ENCODE measurements around the gene IL1RAP.
A peak's percentile ranks its signal among the peaks of the same experiment; 100 is the strongest.

IL1RAP gene

DNA sequence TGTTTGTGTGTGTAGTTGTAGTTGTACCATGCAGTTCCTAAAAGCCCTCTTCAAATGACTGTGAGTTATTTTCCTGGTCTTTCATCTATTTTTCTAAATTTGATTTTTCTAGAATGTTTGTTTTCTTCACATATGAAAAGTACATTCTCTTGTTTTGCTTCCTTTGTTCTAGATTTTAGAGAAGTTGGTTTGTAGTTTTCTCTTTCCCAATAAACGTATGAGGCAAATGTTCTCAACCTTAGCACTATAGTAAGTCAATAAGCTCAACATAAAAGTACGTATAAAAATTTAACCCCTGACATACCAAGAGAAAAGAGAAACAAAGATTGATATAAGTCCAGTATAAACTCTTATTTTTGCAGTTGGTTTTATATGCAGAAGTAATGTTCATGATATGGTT lies 74.7 kb downstream of the IL1RAP start:
- Histone ChIP-seq H3K4me1 (ENCODE audit: control insufficient read depth in 1 of 2, insufficient read depth in 1 of 2, low read depth in 1 of 2, low read length in 1 of 2) (peaks cover 35 to 37% of the 10 kb centered on the region in 2 experiments), H3K4me3 (ENCODE audit: low read depth in 1 of 2, low read length in 1 of 2) (no peak overlapping the region), H3K27ac (peak overlapping the region; percentile 64), H3K9me3 (no peaks in the 10 kb centered on the region), H3K27me3 (no peaks in the 10 kb centered on the region), H3K36me3 (no peaks in the 10 kb centered on the region)
- TF ChIP-seq, protein P1, sequence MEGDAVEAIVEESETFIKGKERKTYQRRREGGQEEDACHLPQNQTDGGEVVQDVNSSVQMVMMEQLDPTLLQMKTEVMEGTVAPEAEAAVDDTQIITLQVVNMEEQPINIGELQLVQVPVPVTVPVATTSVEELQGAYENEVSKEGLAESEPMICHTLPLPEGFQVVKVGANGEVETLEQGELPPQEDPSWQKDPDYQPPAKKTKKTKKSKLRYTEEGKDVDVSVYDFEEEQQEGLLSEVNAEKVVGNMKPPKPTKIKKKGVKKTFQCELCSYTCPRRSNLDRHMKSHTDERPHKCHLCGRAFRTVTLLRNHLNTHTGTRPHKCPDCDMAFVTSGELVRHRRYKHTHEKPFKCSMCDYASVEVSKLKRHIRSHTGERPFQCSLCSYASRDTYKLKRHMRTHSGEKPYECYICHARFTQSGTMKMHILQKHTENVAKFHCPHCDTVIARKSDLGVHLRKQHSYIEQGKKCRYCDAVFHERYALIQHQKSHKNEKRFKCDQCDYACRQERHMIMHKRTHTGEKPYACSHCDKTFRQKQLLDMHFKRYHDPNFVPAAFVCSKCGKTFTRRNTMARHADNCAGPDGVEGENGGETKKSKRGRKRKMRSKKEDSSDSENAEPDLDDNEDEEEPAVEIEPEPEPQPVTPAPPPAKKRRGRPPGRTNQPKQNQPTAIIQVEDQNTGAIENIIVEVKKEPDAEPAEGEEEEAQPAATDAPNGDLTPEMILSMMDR (IDR thresholded peaks at IDR 0.05): no peak

DNA sequence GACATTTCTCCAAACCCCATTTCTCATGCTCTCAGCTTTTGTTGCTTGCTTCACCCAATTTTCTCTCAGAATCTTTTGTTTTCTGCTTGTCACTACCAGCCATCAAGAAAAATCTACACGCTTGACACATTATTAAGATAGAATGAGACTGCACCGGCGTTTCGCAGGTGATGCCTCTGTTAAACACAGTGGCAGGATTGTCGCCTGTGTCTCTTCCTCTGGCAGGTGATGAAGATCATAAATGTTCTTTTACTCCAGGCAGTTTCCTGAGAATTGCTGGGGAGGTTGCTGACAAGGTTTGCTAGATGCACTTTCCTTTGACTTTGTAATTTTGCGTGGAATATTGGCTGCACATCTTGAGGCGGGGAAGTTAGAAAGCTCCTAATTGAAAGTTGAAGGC lies 75.4 kb downstream of the IL1RAP start:
- Histone ChIP-seq H3K36me3 (no peaks in the 10 kb centered on the region), H3K4me3 (ENCODE audit: low read depth in 1 of 2, low read length in 1 of 2) (no peak overlapping the region), H3K27ac (peak overlapping the region; percentile 64), H3K9me3 (no peaks in the 10 kb centered on the region), H3K27me3 (no peaks in the 10 kb centered on the region), H3K4me1 (ENCODE audit: control insufficient read depth in 1 of 2, insufficient read depth in 1 of 2, low read depth in 1 of 2, low read length in 1 of 2) (peaks cover 35 to 37% of the 10 kb centered on the region in 2 experiments)
- TF ChIP-seq, protein P1 (IDR thresholded peaks at IDR 0.05): no peak

DNA sequence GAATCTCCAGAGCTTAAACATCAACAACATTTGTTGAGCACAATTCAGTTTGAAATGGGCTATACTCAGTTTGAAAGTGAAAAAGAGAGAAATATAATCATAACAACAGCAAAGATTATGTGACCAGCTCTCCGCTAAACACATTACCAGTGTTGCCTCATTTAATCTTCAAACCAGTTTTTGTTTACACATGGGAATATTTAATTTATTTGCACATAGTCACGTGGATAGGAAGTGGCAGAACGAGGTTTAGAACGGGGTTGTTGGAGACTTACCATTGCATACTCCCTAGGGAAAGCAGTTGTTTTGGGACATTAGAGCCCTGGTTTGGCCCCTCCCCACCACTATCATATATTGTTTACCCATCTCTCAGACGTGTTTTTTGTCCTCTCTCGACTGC lies 77.2 kb downstream of the IL1RAP start:
- Histone ChIP-seq H3K4me3 (ENCODE audit: low read depth in 1 of 2, low read length in 1 of 2) (no peak overlapping the region), H3K4me1 (ENCODE audit: control insufficient read depth in 1 of 2, insufficient read depth in 1 of 2, low read depth in 1 of 2, low read length in 1 of 2) (peaks cover 27 to 35% of the 10 kb centered on the region in 2 experiments), H3K36me3 (no peaks in the 10 kb centered on the region), H3K27me3 (no peaks in the 10 kb centered on the region), H3K27ac (no peak overlapping the region), H3K9me3 (no peaks in the 10 kb centered on the region)
- TF ChIP-seq, protein P1 (IDR thresholded peaks at IDR 0.05): no peak

DNA sequence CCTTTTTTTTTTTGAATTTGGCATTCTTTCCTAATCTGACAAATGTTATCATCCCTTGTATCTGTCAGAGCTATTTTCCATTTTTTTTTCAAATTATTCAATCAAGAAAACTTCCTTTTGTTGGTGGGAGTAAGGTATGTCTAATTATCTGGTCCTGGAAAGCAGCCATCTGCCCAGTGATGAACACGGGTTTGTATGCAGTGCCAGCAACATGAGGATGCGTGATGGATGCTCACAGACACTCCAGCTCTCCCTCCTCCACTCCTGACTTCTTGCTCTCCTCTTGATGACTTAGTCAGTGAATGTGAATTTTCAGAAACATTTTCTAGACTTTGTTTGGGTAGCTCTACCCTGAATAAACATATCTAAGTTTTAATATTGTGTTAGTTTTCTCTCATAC lies 79.2 kb downstream of the IL1RAP start:
- H3K4me3 ChIP-seq (ENCODE audit: low read depth in 1 of 2, low read length in 1 of 2): no peak overlapping the region
- no peaks in the 10 kb centered on the region for H3K36me3 ChIP-seq
- H3K4me1 ChIP-seq (ENCODE audit: control insufficient read depth in 1 of 2, insufficient read depth in 1 of 2, low read depth in 1 of 2, low read length in 1 of 2): peaks cover 18 to 19% of the 10 kb centered on the region in 2 experiments
- H3K9me3 ChIP-seq: no peaks in the 10 kb centered on the region
- H3K27ac ChIP-seq: no peak overlapping the region
- TF ChIP-seq, protein P1 (IDR thresholded peaks at IDR 0.05): no peak
- no peaks in the 10 kb centered on the region for H3K27me3 ChIP-seq

DNA sequence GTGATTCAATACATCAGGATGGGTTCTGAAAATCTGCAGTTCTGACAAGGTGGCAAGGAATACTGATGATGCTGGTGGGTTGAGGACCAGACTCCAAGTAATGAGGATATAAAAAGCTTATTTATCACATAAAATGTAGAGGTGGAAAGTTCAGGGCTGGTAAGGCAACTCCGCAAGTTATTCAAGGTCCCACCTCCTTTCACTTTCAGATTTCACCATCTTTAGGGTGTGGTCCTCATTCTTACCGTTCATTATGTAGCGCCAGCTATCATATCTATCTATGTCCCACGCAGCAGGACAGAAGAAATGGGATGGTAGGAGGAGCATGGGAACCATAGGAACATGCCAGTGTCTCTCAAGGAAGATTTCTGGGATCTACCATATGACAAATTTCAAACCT lies 80.3 kb downstream of the IL1RAP start:
- Histone ChIP-seq H3K27ac (no peak overlapping the region), H3K4me1 (ENCODE audit: control insufficient read depth in 1 of 2, insufficient read depth in 1 of 2, low read depth in 1 of 2, low read length in 1 of 2) (peaks cover 8% of the 10 kb centered on the region in 2 experiments), H3K27me3 (no peaks in the 10 kb centered on the region), H3K9me3 (no peaks in the 10 kb centered on the region), H3K4me3 (ENCODE audit: low read depth in 1 of 2, low read length in 1 of 2) (no peak overlapping the region), H3K36me3 (no peaks in the 10 kb centered on the region)
- TF ChIP-seq, protein P1 (IDR thresholded peaks at IDR 0.05): no peak
